GM21423 (cell line): ENCODE results near the gene PATL2.
"Not testable (repeated sequence)": the region's sequence is repeated elsewhere in the genome, so short reads cannot be mapped to it uniquely, and the experiment has no call there.

ENCODE experiments used
- ATAC-seq: cut with Tn5 transposase; IDR thresholded peaks from one replicate; pipeline ENCODE4 v1.9.1; 2021; ENCODE audit warnings: mild to moderate bottlenecking, moderate library complexity; ENCODE audit not compliant: unreplicated experiment

PATL2 gene

DNA sequence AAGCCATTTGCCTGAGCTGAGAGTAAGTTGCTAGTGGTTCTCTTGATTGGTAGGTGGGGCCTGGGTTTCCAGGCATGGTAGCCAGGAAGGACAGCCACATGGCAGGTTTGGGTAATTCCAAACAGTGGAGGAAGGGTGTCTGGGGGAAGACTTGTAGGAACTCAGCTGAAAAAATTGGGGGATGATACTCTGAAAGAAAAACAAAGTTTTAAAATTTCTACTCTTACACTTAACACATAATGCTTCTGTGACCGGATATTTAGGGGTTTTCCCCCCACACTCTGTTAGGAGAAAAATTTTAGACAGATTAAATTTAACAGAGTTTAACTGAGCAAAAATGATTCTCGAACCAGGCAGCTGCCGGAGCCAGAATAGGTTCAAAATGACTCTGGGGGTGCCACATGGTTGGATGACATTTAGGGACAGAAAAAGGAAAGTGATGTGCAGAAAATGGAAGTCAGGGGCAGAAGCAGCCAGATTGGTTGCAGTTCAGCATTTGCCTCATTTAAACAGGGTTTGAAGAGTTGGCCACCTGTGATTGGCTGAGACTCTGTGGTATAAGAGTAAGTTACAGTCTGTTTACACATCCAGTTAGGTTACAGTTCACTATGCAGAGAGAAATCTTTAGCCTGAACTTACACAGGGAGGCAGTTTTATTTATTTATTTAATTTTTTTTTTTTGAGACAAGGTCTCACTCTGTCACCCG, 8.3 kb upstream of the PATL2 start:
- peak; percentile 48 for ATAC-seq

DNA sequence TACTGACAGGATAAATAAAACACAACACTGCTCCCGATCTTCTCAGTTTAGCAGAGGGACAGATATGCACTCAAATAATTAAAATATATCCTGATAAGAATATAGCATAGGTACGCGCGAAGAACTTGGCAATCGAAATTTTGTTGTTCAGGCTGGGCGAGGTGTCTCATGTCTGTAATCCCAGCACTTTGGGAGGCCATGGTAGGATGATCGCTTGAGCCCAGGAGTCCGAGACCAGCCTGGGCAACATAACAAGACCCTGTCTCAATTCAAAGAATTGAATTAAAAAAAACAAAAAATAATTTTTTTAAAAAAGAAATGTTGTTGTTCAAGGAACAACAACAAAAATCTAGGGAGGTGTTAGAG, 7.8 kb upstream of the PATL2 start:
- ATAC-seq, result no peak

DNA sequence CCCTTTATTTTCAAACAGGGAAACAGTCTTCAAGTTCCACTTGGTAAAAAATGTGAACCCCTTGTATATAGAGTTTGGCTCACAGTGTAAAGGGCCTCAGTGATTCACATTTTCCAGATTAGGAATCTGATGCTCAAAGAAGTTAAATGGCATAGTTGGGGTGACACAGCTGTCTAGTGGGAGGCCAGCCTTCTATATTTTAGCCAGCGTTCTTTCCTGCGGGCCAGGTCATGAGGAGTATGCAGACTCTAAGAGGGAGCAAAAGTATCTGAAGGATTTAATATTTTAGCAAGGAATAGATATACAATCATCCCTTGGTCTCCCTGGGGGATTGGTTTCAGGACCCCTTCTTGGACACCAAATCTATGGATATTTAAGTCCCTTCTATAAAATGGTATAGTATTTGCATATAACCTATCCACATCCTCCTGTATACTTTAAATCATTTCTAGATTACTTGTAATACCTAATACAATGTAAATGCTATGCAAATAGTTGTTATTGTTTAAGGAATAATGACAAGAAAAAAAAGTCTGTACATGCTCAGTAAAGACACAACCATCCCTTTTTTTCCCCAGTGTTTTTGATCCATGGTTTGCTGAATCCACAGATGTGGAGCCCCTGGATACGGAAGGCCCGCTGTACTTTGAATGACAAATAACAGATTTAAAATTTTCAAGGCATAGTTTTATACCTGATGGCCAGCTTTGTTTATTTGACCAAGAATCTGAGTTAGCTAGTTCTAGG, 7.2 kb upstream of the PATL2 start:
- ATAC-seq, result no peak

DNA sequence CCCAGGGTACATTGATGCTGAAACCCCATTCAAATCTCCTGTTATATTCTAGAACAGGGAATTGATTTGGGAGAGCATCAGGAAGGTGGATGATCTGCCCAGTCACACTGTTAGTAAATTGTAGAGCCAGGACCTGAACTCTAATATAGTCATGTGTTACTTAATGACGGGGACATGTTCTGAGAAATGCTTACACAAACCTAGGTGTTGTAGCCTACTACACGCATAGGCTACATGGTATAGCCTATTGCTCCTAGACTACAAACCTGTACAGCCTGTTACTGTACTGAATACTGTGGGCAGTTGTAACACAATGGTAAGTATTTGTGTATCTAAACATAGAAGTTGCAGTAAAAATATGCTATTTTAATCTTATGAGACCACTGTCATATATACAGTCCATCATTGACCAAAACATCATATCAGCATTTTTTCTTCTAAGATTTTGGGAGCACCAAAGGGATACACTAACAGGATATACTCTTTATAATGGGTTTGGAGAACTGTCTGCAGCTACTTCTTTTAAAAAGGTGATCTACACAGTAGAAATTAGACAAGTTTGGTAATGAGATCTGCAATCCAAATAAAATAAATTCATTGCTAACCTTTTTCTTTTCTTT, 6.0 kb upstream of the PATL2 start:
- ATAC-seq, result no peak

DNA sequence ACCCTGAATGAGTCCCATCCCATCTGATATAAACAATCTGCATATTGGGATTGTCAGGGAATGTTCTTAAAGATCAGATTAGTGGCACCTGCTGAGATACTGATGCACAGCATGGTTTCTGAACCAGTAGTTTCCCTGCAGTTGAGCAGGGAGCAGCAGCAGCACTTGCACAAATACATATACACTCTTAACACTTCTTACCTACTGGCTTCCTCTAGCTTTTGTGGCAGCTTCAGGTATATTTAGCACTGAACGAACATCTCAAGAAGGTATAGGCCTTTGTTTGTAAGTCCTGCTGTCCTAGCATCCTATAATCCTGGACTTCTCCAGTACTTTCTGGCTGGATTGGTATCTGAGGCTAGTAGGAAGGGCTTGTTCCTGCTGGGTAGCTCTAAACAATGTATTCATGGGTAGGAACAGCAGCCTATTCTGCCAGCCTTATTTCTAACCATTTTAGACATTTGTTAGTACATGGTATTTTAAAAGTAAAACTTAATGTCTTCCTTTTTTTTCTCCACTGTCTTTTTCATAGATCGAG, 4.7 kb upstream of the PATL2 start:
- no peak for ATAC-seq

DNA sequence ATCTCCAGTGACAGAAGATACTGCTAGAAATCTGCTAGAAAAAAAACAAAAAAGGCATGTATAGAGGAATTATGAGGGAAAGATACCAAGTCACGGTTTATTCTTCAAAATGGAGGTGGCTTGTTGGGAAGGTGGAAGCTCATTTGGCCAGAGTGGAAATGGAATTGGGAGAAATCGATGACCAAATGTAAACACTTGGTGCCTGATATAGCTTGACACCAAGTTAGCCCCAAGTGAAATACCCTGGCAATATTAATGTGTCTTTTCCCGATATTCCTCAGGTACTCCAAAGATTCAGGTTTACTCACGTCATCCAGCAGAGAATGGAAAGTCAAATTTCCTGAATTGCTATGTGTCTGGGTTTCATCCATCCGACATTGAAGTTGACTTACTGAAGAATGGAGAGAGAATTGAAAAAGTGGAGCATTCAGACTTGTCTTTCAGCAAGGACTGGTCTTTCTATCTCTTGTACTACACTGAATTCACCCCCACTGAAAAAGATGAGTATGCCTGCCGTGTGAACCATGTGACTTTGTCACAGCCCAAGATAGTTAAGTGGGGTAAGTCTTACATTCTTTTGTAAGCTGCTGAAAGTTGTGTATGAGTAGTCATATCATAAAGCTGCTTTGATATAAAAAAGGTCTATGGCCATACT, 4.1 kb upstream of the PATL2 start:
- ATAC-seq, result no peak

DNA sequence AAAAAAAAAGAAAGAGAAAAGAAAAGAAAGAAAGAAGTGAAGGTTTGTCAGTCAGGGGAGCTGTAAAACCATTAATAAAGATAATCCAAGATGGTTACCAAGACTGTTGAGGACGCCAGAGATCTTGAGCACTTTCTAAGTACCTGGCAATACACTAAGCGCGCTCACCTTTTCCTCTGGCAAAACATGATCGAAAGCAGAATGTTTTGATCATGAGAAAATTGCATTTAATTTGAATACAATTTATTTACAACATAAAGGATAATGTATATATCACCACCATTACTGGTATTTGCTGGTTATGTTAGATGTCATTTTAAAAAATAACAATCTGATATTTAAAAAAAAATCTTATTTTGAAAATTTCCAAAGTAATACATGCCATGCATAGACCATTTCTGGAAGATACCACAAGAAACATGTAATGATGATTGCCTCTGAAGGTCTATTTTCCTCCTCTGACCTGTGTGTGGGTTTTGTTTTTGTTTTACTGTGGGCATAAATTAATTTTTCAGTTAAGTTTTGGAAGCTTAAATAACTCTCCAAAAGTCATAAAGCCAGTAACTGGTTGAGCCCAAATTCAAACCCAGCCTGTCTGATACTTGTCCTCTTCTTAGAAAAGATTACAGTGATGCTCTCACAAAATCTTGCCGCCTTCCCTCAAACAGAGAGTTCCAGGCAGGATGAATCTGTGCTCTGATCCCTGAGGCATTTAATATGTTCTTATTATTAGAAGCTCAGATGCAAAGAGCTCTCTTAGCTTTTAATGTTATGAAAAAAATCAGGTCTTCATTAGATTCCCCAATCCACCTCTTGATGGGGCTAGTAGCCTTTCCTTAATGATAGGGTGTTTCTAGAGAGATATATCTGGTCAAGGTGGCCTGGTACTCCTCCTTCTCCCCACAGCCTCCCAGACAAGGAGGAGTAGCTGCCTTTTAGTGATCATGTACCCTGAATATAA, 2.2 kb upstream of the PATL2 start:
- ATAC-seq, result no peak

DNA sequence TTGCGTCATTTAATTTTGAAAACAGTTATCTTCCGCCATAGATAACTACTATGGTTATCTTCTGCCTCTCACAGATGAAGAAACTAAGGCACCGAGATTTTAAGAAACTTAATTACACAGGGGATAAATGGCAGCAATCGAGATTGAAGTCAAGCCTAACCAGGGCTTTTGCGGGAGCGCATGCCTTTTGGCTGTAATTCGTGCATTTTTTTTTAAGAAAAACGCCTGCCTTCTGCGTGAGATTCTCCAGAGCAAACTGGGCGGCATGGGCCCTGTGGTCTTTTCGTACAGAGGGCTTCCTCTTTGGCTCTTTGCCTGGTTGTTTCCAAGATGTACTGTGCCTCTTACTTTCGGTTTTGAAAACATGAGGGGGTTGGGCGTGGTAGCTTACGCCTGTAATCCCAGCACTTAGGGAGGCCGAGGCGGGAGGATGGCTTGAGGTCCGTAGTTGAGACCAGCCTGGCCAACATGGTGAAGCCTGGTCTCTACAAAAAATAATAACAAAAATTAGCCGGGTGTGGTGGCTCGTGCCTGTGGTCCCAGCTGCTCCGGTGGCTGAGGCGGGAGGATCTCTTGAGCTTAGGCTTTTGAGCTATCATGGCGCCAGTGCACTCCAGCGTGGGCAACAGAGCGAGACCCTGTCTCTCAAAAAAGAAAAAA, 1.4 kb upstream of the PATL2 start:
- ATAC-seq, result no peak

DNA sequence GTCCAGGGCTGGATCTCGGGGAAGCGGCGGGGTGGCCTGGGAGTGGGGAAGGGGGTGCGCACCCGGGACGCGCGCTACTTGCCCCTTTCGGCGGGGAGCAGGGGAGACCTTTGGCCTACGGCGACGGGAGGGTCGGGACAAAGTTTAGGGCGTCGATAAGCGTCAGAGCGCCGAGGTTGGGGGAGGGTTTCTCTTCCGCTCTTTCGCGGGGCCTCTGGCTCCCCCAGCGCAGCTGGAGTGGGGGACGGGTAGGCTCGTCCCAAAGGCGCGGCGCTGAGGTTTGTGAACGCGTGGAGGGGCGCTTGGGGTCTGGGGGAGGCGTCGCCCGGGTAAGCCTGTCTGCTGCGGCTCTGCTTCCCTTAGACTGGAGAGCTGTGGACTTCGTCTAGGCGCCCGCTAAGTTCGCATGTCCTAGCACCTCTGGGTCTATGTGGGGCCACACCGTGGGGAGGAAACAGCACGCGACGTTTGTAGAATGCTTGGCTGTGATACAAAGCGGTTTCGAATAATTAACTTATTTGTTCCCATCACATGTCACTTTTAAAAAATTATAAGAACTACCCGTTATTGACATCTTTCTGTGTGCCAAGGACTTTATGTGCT, 721 bp upstream of the PATL2 start:
- peak; percentile 10 for ATAC-seq

DNA sequence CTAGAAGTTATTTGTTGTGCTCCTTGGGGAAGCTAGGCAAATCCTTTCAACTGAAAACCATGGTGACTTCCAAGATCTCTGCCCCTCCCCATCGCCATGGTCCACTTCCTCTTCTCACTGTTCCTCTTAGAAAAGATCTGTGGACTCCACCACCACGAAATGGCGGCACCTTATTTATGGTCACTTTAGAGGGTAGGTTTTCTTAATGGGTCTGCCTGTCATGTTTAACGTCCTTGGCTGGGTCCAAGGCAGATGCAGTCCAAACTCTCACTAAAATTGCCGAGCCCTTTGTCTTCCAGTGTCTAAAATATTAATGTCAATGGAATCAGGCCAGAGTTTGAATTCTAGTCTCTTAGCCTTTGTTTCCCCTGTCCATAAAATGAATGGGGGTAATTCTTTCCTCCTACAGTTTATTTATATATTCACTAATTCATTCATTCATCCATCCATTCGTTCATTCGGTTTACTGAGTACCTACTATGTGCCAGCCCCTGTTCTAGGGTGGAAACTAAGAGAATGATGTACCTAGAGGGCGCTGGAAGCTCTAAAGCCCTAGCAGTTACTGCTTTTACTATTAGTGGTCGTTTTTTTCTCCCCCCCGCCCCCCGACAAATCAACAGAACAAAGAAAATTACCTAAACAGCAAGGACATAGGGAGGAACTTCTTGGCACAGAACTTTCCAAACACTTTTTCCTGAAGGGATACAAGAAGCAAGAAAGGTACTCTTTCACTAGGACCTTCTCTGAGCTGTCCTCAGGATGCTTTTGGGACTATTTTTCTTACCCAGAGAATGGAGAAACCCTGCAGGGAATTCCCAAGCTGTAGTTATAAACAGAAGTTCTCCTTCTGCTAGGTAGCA, 657 bp downstream of the PATL2 start:
- no peak for ATAC-seq

DNA sequence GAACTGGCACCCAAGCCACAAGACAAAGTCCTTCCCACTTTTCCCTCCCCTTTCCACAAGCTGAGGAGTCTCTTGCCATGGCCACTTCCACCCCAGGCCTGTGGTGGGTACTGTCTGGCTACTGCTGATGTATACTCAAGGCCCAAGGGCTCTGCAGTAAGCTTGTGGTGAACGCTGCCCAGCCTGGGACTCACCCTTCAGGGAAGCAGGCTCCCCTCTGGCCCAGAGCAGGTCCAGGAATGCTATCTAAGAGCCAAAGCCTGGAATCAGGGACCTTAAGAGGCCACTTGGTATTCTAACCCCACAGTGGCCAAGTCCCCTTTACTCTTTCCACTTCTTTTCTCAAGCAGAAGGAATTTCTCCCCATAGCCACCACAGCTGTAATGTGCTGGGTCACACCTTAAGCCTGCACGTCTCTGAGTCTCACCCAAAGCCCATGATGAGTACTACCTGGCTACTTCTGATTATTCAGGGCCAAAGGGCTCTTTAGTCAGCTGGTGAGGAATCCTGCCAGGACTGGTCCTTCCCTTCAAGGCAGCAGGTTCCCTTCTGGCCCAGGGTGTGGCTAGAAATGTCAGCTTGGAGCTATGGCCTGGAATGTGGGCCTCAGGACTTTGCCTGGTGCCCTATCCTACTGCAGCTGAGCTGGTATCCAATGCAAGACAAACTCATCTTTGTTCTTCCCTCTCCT, 4.0 kb downstream of the PATL2 start:
- ATAC-seq, result no peak

DNA sequence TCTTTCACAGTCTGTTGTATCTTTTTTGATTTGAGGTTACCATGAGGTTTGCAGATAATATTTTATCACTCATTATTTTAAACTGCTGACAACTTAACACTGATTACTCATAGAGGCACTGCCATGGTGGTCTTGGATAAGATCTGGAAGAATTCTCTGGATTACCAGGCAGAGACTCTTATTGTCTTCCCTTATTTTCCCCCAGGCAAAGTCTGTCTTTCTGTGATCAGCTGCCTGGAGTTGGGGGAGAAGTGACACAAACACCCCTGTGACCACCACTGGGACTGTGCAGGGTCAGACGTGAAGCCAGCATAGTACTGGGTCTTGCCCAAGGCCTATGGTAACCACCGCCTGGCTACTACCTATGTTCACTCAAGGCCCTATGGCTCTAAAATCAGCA, 4.7 kb downstream of the PATL2 start:
- ATAC-seq, result no peak

DNA sequence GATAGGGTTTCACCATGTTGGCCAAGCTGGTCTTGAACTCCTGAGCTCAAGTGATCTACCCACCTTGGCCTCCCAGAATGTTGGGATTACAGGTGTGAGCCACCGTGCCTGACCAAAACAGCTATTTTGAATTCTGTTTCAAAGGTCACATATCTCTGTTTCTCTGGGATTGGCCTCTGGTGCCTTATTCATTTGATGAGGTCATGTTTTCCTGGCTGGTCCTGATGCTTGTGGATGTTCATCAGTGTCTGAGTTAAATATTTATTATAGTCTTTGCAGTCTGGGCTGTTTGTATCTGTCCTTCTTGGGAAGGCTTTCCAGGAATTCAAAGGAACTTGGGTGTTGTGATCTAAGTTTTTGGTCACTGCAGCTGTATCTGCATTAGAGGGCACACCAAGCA, 5.1 kb downstream of the PATL2 start:
- no peak for ATAC-seq

DNA sequence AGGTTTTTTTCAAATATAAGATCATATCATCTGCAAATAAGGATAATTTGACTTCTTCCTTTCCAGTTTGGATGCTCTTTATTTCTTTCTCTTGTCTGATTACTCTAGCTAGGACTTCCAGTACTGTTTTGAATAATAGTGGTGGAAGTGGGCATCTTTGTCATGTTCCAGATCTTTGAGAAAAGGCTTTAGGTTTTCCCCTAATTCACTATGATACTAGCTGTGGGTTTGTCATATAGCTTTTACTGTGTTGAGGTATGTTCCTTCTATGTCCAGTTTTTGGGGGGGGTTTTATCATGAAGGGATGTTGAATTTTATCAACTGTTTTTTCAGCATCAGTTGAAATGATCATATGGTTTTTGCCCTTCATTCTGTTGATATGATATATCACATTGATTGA, 10.4 kb downstream of the PATL2 start:
- ATAC-seq, result not testable (repeated sequence)

DNA sequence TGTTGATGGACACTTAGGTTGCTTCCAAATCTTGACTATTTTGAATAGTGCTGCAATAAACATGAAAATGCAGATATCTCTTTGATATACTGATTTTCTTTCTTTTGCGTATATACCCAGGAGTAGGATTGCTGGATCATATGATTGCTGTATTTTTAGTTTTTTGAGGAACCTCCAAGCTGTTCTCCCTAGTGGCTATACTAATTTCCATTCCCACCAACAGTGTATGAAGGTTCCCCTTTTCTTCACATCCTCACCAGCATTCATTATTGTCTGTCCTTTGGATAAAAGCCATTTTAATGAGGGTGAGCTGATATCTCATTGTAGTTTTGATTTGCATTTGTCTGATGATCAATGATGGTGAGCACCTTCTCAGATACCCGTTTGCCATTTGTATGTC, 12.5 kb downstream of the PATL2 start:
- no peak for ATAC-seq

DNA sequence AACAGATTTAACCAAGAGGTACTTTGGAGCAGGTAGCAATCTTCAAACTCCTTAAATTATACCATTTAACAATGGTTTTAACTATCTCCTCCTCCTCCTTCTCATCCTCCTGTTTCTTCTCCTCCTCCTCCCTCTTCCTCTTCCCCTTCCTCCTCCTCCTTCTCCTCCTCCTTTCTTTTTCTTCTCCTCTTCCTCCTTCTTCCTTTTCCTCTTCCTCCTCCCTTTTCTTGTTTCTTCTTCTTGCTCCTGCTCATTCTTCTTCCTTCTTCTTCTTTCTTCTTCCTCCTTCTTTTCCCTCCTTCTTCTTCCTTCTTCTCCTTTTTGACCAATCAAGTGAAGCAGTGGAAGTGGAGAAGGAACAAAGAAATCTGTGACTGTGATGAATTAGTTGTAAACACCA, 14.1 kb downstream of the PATL2 start:
- no peak for ATAC-seq

DNA sequence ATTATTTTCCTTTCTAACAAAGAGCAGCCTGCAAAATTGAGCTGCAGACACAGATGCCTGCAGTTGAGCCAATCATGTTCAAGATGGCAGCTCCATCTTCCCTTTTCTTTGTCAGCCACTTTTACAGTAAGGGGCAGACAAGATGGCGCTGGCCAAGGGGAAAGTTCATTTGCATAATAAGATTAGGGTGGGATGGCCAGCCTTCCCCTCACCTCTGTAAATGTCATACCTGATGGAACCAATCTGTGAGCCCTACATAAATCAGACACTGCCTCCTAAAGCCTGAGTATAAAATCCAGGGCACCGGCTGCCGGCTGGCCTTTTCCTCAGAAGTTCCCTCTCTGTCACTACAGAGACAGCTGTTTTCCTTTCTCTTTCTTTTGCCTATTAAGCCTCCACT, 15.8 kb downstream of the PATL2 start:
- ATAC-seq, result no peak

DNA sequence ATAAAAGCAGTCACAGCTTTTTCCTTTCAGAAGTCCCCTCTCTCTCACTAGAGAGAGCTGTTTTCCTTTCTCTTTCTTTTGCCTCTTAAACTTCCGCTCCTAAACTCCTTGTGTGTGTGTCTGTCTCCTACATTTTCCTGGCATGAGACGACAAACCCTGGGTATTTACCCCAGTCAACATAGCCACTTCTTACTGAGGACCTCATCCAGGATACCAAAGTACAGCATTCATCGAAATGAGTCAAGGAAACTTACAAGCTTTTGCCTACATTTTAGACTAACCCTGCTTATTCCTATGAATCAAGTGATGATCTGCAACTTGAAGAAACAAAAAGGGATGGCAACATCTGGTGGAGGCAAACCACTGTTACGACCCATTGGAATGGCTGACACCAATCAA, 16.7 kb downstream of the PATL2 start:
- ATAC-seq, result no peak
